ENCODE results near the gene SMPD3. TPM values are rescaled to one million over a fixed set of nuclear protein-coding genes. Genes with fewer than 3 reads are reported as not detected.

SMPD3 gene
- total RNA-seq, 1 experiment from 2014 or later, result 0.70 TPM

GRCh38 chr16:68393333-68393732 lies 55.0 kb downstream of the SMPD3 start:
- H3K14ac ChIP-seq (ENCODE audit: insufficient read depth, low read length), result no peak overlapping the region
- no peak overlapping the region for H2AK5ac ChIP-seq (ENCODE audit: insufficient read length, low read length)
- H3T11ph ChIP-seq (ENCODE audit: low read length), result no peak overlapping the region
- H3K4me1 Mint-ChIP-seq, result peaks cover 58 to 60% of the 10 kb centered on the region in 2 experiments
- H3K4ac ChIP-seq (ENCODE audit: low read depth, low read length), result no peak overlapping the region
- H3K23ac ChIP-seq (ENCODE audit: insufficient read length, low read depth, low read length), result no peak overlapping the region
- H3K4me3 Mint-ChIP-seq, result no peak overlapping the region
- H3K36me3 Mint-ChIP-seq (ENCODE audit: insufficient read depth in 1 of 3, low read depth in 3 of 3), result no peaks in the 10 kb centered on the region
- no peaks in the 10 kb centered on the region for H3K23me2 ChIP-seq (ENCODE audit: insufficient read length, low read depth, low read length, poor library complexity, severe bottlenecking)
- no peak overlapping the region for H3K9ac ChIP-seq (ENCODE audit: extremely low read depth, insufficient read length, low read length)
- peaks cover 6% of the 10 kb centered on the region; the same call in 1 of the 2 replicates for H3K4me1 ChIP-seq (ENCODE audit: insufficient read depth, low read length)
- H4K5ac ChIP-seq (ENCODE audit: insufficient read length, low read depth, low read length), result no peak overlapping the region
- H3K27ac ChIP-seq (ENCODE audit: insufficient read length, low read depth, low read length), result no peak overlapping the region
- no peak overlapping the region for H3K56ac ChIP-seq (ENCODE audit: insufficient read length, low read depth, low read length)
- H2BK15ac ChIP-seq (ENCODE audit: low read depth, low read length), result no peak overlapping the region
- WGBS (ENCODE audit: extremely low coverage, insufficient read length, low lambda C conversion rate), result no CpG with 5 or more reads among the region's 3 CpGs
- no peak for DNase-seq
- H4K20me1 ChIP-seq (ENCODE audit: control insufficient read depth, insufficient read depth, insufficient read length), result no peaks in the 10 kb centered on the region
- no peaks in the 10 kb centered on the region for H3K9me3 ChIP-seq (ENCODE audit: control insufficient read depth, low read depth, low read length)
- no peak overlapping the region for H3K4me2 ChIP-seq (ENCODE audit: insufficient read depth, insufficient read length, low read length)
- no peaks in the 10 kb centered on the region for H3K79me1 ChIP-seq (ENCODE audit: insufficient read depth, low read depth, low read length, poor library complexity, severe bottlenecking)
- no peak overlapping the region for H3K18ac ChIP-seq (ENCODE audit: insufficient read length, low read depth, low read length)
- H3K9me3 Mint-ChIP-seq, result no peaks in the 10 kb centered on the region
- H2AFZ ChIP-seq (ENCODE audit: low read length), result no peak overlapping the region
- no peak overlapping the region for H2BK20ac ChIP-seq (ENCODE audit: low read depth, low read length, poor library complexity, severe bottlenecking)
- H3K27me3 ChIP-seq (ENCODE audit: insufficient read depth, low read length), result no peaks in the 10 kb centered on the region
- H2BK12ac ChIP-seq (ENCODE audit: insufficient read length, low read depth, low read length), result no peak overlapping the region
- no peak overlapping the region; a peak in 1 of 7 replicates for H3K27ac Mint-ChIP-seq
- H3K79me2 ChIP-seq (ENCODE audit: insufficient read depth, low read length), result no peaks in the 10 kb centered on the region
- H2BK5ac ChIP-seq (ENCODE audit: insufficient read length, low read length), result no peak overlapping the region
- no peak for TF ChIP-seq CTCF (conservative IDR thresholded peaks at IDR 0.05)
- no peak overlapping the region for H4K8ac ChIP-seq (replicated peaks; ENCODE audit: insufficient read length, low read depth, low read length)
- H3K27me3 Mint-ChIP-seq (ENCODE audit: low read depth), result peaks cover 2% of the 10 kb centered on the region; the same call in 1 of the 2 replicates
- no peak overlapping the region for H4K91ac ChIP-seq (ENCODE audit: insufficient read length, low read depth, low read length)
- H2BK120ac ChIP-seq (ENCODE audit: low read depth, low read length, poor library complexity, severe bottlenecking), result no peak overlapping the region
